ENCODE measurements around the gene GTF2A1.

Gene GTF2A1

GRCh38 chr14:81137316-81137715 is 83.4 kb downstream of the GTF2A1 start:
- DNase-seq (ENCODE audit: low spot score), result no peak

- no peak for DNase-seq (ENCODE audit: low spot score)
Measured at GRCh38 chr14:81133400-81133799, 87.4 kb downstream of the GTF2A1 start.

DNA sequence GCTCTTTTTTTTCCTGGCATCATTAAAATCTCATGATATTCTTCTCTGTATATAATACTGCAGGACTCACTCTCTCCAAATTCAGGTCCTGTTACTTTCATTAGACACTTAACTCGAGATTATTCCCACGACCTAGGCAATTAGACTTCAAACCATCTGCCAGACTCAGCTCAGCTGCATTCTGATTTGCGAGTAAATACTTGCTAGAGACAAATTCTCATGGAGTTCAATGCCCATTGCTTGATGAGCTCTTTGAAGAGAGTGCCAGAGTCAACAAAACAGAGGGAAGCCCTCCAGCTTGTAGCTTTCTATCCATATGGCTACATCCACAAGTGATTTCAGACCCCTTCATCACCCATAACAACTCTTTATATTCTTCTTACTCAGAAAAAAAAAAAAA is 88.3 kb downstream of the GTF2A1 start:
- no peak for DNase-seq (ENCODE audit: low spot score)

- DNase-seq (ENCODE audit: low spot score), result no peak
Measured at GRCh38 chr14:81129242-81129641, 91.5 kb downstream of the GTF2A1 start.

DNA sequence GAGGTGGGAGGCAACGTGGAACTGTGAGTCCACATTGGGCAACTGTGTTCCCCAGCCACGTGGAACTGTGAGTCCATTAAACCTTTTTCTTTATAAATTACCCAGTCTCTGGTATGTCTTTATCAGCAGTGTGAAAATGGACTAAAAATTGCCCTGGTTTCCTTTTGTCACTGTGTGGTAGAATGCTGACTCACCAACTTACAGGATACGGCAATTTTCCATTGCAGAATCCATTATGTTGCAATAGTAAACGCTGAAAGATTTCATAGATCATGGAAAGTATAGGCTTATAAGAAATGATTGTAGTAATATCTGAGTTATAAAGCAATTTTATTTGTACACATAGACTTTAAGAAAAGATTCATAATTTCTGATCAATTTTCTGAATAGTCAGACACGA is 93.0 kb downstream of the GTF2A1 start:
- no peak for DNase-seq (ENCODE audit: low spot score)

GRCh38 chr14:81125536-81125935 is 95.2 kb downstream of the GTF2A1 start:
- no peak for DNase-seq (ENCODE audit: low spot score)
